SIG-M5 (cell line): Measurements from ENCODE around the gene C4BPA.

Experiments
- DNase-seq: peaks from one replicate; lab custom pipeline; 2025; lab: John Stamatoyannopoulos, UW

Gene C4BPA

GRCh38 chr1:207077470-207078377 lies 26.3 kb upstream of the C4BPA start:
- no peak for DNase-seq

- DNase-seq = no peak
Observed at GRCh38 chr1:207078578-207079132, 25.4 kb upstream of the C4BPA start.

- DNase-seq = no peak
Observed at GRCh38 chr1:207079706-207080241, 24.3 kb upstream of the C4BPA start.

- DNase-seq = no peak
Observed at GRCh38 chr1:207081088-207081487, 22.9 kb upstream of the C4BPA start.

- DNase-seq = no peak
Observed at GRCh38 chr1:207081806-207082205, 22.2 kb upstream of the C4BPA start.

GRCh38 chr1:207084232-207084631 lies 19.8 kb upstream of the C4BPA start:
- DNase-seq = no peak

- no peak for DNase-seq
Observed at GRCh38 chr1:207084701-207085180, 19.3 kb upstream of the C4BPA start.

- DNase-seq = no peak
Observed at GRCh38 chr1:207085887-207086286, 18.1 kb upstream of the C4BPA start.

- DNase-seq = no peak
Observed at GRCh38 chr1:207088161-207088560, 15.9 kb upstream of the C4BPA start.

GRCh38 chr1:207088701-207089626 lies 15.1 kb upstream of the C4BPA start, which contains the start of gene C4BPB:
TSS of gene C4BPB (plus strand) at chr1:207088860. CDS start at chr1:207089532, 672 bp downstream.
- no peak for DNase-seq

GRCh38 chr1:207089627-207090355 lies 14.2 kb upstream of the C4BPA start:
- no peak for DNase-seq

GRCh38 chr1:207091200-207091908 lies 12.7 kb upstream of the C4BPA start:
- no peak for DNase-seq

- no peak for DNase-seq
Observed at GRCh38 chr1:207093944-207094343, 10.1 kb upstream of the C4BPA start.

GRCh38 chr1:207097871-207098324 lies 6.1 kb upstream of the C4BPA start:
- no peak for DNase-seq

GRCh38 chr1:207101720-207102119 lies 2.3 kb upstream of the C4BPA start:
- DNase-seq = no peak

GRCh38 chr1:207102146-207102545 lies 1.9 kb upstream of the C4BPA start:
- no peak for DNase-seq

GRCh38 chr1:207102659-207103058 lies 1.4 kb upstream of the C4BPA start:
- DNase-seq = no peak

GRCh38 chr1:207109004-207109403 lies 5.0 kb downstream of the C4BPA start:
- DNase-seq = no peak

- no peak for DNase-seq
Observed at GRCh38 chr1:207112616-207113296, 8.7 kb downstream of the C4BPA start.

- no peak for DNase-seq
Observed at GRCh38 chr1:207115269-207115668, 11.2 kb downstream of the C4BPA start.
